HS-5 (cell line): ENCODE measurements around the gene MID1.
A peak's percentile ranks its signal among the peaks of the same experiment; 100 is the strongest.

Experiments
- DNase-seq: peaks from one replicate; pipeline ENCODE4 v3.0.0-alpha.2; 2012; ENCODE audit warnings: low read depth

The MID1 gene

DNA sequence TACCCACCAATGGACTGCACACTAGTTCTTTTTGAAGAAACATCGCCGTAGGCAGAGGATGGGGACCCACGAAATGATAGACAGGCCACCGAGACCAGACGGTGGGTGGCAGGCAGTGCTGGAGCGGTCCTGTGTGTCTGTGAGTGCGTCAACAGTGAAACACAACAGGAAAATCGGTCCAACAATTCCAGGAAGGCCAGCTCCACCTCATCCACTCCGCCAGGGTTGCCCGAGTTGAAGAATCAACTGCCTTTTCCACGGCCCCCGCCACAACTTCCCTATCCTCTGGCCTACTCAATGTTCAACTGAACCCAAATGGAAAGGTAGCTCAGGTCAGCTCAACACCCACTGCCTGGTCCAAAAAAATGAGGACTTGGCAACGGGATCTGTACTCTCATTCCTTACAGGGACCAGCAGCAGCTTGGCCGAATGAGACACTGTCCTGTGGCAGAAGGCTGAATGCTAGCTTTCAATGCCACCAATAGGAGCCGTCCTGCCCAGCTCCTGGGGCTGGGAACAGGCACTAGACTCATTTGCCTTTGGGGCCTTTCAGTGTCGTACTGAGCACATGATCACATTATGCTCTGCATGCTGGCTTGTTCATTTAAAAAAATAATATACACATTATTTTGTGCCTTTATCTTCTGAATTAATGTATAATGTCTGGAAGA lies 43.5 kb downstream of the MID1 start:
- no peak for DNase-seq

- DNase-seq = no peak
Measured at GRCh38 chrX:10576186-10576585, 44.2 kb downstream of the MID1 start.

GRCh38 chrX:10574663-10575062 lies 45.7 kb downstream of the MID1 start:
- no peak for DNase-seq

- DNase-seq = no peak
Measured at GRCh38 chrX:10571260-10571659, 49.1 kb downstream of the MID1 start.

DNA sequence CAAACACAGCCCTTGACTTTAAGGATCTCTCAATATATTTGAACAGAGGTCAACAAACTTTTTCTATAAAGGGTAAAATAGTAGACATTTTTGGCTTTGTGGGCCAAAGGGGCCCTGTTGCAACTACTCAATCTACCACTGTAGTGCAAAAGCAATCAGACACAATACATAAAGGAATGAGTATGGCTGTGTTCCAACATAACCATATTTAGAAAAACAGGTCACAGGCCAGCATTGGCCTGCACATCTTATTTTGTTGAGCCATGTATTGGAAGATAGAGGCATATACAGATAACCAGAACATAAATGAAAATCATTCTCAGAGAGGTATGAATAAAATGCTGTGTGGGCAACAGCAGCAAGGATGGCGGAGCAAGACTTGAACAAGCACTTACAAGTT lies 49.8 kb downstream of the MID1 start:
- no peak for DNase-seq

- DNase-seq = no peak
Measured at GRCh38 chrX:10569946-10570345, 50.4 kb downstream of the MID1 start.

GRCh38 chrX:10568428-10568827 lies 52.0 kb downstream of the MID1 start:
- DNase-seq = no peak

DNA sequence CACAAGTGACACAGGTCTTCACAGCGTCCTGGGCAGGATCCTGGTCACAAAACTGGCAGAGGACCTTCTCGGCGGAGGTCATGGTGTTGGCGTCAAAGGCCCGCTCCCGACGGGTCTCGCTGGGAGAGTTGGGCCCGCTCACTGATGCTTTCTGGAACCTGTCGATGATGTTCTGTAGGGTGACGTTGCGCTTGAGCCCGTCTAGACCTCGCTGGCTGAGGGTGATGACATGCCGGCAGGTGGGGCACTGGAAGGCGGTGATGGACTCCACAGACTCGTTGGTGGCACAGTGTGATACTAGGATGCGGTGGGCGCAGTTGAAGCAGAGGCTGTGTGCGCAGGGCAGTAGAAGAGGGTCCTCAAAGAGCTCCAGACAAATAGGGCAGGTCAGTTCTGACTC lies 53.2 kb downstream of the MID1 start:
- DNase-seq = no peak

GRCh38 chrX:10566716-10567097 lies 53.7 kb downstream of the MID1 start:
- DNase-seq = no peak

GRCh38 chrX:10564484-10564883 lies 55.9 kb downstream of the MID1 start:
- no peak for DNase-seq

GRCh38 chrX:10557166-10557565 lies 63.2 kb downstream of the MID1 start:
- DNase-seq = no peak

GRCh38 chrX:10556405-10556804 lies 64.0 kb downstream of the MID1 start:
- DNase-seq = no peak

- DNase-seq = no peak
Measured at GRCh38 chrX:10555846-10556245, 64.5 kb downstream of the MID1 start.

DNA sequence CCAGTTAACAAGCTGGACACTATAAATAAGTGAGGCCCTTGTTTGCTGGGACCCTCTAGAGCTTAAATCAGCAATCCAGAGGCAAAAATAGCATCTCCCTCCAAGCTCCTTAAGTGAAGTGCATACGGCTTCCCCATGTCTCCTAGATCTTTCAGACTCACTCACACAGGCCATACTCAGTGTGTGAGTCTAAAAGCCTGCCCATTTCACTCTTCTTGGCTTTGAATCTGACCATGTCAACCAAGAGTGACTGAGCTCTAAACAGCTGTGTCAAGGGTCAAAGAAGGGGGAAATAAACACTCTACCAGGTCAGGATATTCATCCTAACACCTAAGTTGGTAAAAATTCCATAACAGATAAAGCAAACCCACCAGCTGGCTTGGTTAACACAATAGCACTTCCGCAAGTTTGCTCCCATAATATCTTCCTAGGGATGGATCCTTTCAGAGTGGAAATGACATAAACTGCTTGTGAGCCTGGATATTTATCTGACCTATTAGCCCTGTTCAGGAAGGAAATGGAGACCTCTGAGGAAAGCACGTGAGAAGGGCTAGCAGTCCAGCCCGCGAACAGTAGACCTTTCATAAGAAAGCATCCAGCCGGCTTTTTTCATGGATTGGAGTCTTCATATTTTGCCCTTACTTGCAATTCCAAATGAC lies 65.6 kb downstream of the MID1 start:
- no peak for DNase-seq

- no peak for DNase-seq
Measured at GRCh38 chrX:10549280-10549679, 71.1 kb downstream of the MID1 start.

- DNase-seq = no peak
Measured at GRCh38 chrX:10548688-10549087, 71.7 kb downstream of the MID1 start.

DNA sequence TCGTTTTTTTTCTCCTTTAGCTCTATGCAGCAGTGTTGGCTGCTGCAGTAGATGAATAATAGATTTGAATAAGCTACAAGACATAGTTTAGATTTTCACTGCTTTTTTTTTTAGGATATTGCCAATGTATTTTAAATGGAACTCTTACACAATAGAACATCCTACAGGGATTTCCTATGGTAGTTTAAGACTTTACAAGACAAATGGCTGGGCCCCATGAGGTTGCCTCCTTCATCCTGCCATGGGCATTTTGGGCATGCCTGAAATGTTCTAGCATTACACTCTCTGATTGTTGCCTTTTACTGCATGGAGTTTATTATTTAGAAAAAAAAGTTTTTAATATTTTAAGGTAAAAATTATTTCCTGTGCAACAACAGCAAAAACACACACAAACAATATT lies 74.5 kb downstream of the MID1 start:
- no peak for DNase-seq

DNA sequence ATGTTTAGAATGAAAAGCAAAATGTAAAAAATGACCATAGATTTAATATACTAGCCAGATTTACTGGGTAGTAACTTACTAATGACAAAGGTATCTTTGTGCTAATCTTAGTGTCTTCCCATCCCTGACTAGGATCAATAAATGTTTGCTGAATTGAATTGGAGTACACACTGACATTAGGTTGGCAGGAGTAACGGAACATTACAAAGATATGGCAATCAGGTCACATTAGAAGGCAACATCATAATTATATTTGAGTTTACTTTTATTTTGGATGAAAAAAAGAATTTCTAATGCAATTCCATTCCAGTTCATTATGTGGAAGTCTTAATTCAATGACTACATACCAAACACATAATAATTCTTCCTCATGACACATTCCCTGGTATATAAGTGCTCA lies 77.8 kb downstream of the MID1 start:
- no peak for DNase-seq

GRCh38 chrX:10538831-10539230 lies 81.6 kb downstream of the MID1 start:
- DNase-seq = no peak

GRCh38 chrX:10537308-10537707 lies 83.1 kb downstream of the MID1 start:
- no peak for DNase-seq

DNA sequence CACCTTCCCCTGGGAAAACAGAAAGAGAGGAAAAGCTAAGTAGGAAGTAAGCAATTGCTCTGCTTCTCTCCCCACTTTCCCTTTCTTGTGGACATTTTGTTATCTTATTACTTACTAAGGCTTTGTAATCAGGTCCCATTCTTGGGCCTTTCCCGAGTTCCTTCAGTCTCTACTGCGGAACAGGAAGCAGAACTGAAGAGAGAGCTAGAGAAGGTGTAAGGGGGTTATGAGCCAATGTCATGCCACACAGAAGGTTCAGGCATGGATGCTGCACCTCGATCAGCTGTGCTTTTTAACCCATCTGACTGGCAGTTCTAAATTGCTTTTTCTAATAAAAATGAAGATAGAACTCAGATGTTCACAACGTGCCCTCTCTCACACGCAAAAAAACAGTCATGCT lies 83.6 kb downstream of the MID1 start:
- DNase-seq = no peak

DNA sequence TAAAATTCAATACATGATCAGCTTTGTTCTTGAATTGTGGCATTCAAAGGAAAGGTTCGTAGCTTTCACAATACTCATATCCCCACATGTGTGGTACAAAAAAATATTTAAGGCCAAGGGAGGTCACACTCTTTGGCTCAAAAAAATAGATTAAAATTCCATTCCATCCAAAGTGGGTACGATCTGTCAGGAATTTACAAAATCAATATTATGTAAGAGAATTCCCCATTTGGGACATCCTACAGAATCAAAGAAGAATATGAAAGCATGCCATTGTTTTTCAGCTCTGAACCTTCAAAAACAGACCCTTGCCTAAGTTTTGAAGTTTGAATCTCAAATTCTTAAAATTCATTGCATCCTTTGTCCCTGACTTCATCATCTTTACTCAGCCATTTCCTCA lies 85.8 kb downstream of the MID1 start:
- DNase-seq = peak; percentile 57

DNA sequence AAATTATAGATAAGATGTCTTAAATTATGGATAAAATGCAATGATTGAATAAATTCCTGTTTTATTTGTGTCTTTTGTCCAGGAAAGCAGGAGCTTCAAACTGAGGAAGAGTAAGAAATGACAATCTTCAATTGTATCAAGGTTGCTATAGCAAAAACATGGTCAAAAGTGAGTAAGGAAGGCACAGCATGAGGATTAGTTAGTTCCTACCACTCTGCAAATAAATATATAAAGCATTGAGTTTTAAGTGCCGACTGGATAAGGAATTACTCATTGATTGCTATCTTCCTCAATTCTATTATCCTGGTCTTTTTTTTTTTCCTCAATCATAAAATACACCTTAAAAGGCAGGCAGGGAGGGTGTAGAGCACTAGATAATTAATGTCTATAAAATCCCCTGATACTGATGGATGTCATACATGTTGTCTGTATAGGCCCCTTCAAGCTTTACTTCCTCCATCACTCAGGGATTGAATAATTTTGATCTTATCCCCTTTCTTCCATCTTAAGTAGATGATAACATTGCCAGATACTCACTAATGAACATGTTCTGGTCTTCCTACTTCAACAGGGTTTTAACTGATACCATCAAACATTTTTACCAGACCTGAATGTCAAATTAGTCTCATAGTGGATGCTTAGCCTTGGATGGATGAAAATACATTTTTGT lies 86.6 kb downstream of the MID1 start:
- DNase-seq = no peak

DNA sequence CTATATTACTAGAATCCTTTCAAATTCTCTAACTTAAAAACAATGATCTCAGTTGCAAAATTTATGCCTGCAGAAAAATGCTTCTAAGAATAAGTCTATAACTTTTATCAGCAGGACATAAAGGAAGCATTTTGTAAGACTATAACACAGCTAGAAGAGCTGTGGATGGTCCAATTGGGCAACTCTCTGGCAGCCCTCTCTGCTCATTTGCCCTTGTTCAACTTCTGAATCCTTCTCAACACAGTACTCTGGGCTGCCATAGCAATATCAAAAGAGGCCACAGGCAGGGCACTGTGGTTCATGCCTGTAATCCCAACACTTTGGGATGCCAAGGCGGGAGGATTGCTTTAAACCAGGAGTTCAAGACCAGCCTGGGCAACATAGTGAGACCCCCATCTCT lies 88.5 kb downstream of the MID1 start:
- no peak for DNase-seq
